NB4 (cell line): ENCODE results near the gene NDUFA7.

Source experiments
- DNase-seq: peaks from one replicate; pipeline ENCODE4 v3.0.0; 2010; ENCODE audit warnings: low read depth
- H3K4me3 ChIP-seq: one replicate; pipeline ENCODE4 v1.5.1; 2011; ENCODE audit warnings: mild to moderate bottlenecking, low read depth, low read length, moderate library complexity
- MYC ChIP-seq: IDR thresholded peaks from 2 replicates; pipeline ENCODE4 v1.6.1; 2011; ENCODE audit warnings: low read depth, low read length
- POLR2A ChIP-seq: IDR thresholded peaks from 2 replicates; pipeline ENCODE4 v1.6.1; 2011; ENCODE audit warnings: mild to moderate bottlenecking; ENCODE audit not compliant: insufficient read length; ENCODE audit errors: extremely low read depth
- TF ChIP-seq, protein P1 (sequence below): IDR thresholded peaks from one replicate; pipeline ENCODE4 v1.5.1; 2012; ENCODE audit warnings: low read depth, low read length
- TF ChIP-seq, protein P2 (sequence below): IDR thresholded peaks from 2 replicates; pipeline ENCODE4 v1.6.1; 2011; ENCODE audit warnings: low read depth, low read length

Gene NDUFA7

DNA sequence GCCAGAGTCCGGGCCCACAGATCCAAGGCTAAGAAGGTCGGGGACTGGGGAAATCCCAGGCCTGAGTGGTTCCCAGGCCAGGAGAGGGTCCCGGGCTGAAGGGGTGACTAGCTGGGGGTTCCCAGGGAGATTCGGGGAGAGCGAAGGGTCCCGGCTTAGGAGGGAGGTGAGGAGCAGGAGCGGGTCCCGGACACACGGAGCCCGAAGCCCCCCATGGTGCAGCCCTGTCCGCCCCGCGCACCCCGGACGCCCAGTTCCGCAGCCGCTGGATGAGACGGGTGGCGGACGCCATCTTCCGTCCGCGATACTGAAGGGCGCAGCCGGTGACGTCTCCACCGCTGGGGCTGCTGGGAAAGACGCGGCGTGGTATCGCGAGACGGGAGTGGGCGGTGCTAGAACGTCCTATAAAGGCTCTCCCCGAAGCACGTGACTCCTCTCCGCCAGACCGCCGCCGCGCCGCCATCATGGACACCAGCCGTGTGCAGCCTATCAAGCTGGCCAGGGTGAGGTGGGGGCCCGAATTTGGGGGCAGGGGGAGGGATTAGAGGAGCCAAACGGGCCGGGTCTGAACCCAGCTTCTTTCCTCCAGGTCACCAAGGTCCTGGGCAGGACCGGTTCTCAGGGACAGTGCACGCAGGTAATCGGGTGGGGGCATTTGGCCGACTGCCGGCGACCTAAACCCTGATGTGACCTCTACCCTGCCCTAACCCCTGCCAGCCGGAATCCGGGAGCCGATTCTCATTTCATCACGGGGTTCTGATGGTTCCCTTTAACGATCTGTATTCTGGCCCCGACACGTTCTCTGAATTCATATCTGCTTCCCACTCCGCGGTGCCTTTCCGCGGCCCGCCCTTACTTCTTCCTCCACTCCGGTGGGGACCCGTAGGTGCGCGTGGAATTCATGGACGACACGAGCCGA is at the start of gene NDUFA7, which contains the start of gene RPS28:
Gene NDUFA7, minus strand, starts transcription at position 309 of the 919 bp plus-strand sequence. Its CDS starts 17 bp downstream, at position 292.
Gene RPS28, plus strand, starts transcription at position 430 of the 919 bp plus-strand sequence. Its CDS starts 35 bp downstream, at position 465.
- peak; percentile 100 for DNase-seq
- TF ChIP-seq POLR2A, result peak; percentile 97
- TF ChIP-seq, protein P1, sequence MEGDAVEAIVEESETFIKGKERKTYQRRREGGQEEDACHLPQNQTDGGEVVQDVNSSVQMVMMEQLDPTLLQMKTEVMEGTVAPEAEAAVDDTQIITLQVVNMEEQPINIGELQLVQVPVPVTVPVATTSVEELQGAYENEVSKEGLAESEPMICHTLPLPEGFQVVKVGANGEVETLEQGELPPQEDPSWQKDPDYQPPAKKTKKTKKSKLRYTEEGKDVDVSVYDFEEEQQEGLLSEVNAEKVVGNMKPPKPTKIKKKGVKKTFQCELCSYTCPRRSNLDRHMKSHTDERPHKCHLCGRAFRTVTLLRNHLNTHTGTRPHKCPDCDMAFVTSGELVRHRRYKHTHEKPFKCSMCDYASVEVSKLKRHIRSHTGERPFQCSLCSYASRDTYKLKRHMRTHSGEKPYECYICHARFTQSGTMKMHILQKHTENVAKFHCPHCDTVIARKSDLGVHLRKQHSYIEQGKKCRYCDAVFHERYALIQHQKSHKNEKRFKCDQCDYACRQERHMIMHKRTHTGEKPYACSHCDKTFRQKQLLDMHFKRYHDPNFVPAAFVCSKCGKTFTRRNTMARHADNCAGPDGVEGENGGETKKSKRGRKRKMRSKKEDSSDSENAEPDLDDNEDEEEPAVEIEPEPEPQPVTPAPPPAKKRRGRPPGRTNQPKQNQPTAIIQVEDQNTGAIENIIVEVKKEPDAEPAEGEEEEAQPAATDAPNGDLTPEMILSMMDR, result no peak
- TF ChIP-seq MYC, result peak; percentile 100
- TF ChIP-seq, protein P2, sequence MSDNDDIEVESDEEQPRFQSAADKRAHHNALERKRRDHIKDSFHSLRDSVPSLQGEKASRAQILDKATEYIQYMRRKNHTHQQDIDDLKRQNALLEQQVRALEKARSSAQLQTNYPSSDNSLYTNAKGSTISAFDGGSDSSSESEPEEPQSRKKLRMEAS, result peak; percentile 99
- H3K4me3 ChIP-seq, result peak within 1 kb of the TSS; percentile 95

DNA sequence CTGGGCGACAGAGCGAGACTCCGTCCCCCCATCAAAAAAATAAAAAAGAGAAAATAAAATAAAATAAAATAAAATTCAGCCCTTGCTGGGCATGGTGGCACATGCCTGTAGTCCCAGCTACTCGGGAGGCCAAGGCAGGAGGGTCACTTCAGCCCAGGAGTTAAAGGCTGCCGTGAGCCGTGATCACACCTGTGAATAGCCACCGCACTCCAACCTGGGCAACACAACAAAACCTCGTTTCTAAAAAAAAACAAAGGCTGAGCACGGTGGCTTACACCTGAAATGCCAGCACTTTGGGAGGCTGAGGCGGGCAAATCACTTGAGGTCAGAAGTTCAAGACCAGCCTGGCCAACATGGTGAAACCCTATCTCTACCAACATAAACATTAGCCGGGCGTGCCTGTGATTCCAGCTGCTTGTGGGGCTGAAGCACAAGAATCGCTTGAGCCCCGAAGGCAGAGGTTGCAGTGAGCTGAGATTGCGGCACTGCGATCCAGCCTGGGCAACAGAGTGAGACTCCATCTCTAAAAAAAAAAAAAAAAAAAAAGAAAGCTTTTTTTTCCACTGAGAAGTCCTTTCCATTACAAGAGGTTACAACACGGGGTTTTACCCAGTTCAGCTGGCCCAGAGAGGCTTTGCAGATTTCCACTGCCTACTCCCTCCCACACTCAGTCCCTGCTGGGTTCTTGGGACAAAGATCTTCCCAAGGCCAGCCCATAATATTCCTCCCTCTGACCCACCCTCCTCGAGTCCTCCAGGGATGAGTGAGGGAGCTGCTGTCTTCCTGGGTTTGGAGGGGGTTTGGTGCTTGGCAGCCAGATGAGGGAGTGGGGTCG is 49.2 kb upstream of the NDUFA7 start:
- no peak overlapping the region for H3K4me3 ChIP-seq
- TF ChIP-seq, protein P2, result no peak
- TF ChIP-seq POLR2A, result no peak
- TF ChIP-seq, protein P1, result no peak
- DNase-seq, result no peak

DNA sequence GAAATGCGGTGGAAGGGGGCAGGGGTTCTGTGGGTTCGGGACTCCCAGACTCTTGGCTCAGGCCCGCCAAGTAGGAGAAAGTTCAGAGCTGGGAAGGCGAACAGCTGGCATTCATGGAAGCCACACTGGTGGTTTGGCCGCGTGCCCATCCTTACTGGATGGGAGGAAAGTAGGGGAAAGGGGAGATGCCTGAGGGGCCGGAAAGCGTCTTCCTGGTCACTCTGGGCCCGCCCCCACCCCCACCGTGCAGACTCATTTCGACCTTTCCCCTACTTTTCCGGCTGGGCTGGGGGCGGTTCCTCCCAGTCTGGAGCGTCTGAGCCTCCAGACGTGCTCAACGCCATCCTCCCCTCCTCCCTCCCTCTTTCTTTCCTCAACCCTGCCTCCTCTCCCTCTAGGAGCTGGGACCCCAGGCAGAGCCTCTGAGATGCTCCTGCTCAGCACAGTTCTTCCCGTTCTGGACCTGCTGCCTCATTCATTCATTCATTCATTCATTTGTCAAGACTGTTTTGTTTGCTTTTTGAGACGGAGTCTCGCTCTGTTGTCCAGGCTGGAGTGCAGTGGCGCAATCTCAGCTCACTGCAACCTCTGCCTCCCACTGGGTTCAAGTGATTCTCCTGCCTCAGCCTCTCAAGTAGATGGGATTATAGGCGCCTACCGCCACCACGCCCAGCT is 46.3 kb upstream of the NDUFA7 start:
- peak; percentile 55 for DNase-seq
- H3K4me3 ChIP-seq, result no peak overlapping the region

DNA sequence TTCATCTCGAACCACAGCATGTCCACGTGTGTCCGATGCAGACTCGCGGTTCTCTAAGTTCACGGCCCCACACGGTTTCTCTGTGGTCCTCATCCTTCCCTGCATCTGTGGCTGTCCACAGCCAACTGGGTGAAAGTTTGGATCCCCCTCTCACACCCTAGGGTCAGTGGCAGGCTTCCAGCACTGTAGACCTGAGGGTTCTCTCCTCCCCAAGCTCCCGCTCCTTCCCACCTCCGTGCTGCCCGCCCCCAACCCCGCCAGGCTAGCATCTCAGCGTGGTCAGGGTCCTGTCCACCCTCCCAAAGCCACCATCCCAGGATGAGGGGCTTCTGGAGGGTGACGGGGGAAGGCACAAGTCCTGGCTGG is 45.8 kb upstream of the NDUFA7 start:
- TF ChIP-seq, protein P2, result no peak
- TF ChIP-seq POLR2A, result no peak
- no peak for TF ChIP-seq MYC
- TF ChIP-seq, protein P1, result no peak
- DNase-seq, result peak; percentile 32
- H3K4me3 ChIP-seq, result no peak overlapping the region

More for the DNA sequence above, 46.3 kb upstream of the NDUFA7 start:
- TF ChIP-seq, protein P1, result no peak
- TF ChIP-seq, protein P2, result no peak
- TF ChIP-seq MYC (no peak), POLR2A (no peak)

DNA sequence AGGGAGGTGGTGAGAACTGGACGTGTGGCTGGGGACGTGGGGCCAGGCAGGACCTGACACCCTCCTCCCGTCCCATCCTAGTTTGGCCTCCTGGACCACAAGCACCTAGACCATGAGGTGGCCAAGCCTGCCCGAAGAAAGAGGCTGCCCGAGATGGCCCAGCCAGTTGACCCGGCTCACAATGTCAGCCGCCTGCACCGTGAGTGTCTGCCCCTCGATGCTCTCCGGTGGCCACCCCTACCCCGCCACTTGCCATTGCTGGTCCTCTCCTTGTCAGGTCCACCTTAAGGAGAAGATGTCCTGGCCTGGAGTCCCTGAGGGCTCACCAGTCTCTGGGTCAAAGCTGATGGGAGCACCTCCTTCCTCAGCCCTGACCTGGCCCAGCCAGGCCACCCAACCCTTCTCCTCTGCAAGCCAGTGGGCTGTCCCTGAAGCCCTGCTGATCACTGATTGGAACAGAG is 45.0 kb upstream of the NDUFA7 start:
- H3K4me3 ChIP-seq, result no peak overlapping the region
- TF ChIP-seq POLR2A (no peak), MYC (no peak)
- TF ChIP-seq, protein P2, result no peak
- TF ChIP-seq, protein P1, result no peak
- no peak for DNase-seq
